GM06990 (cell line): ENCODE data around the gene IL15.

Source experiments
- DNase-seq: peaks from one replicate; pipeline ENCODE4 v3.0.0-alpha.2; 2011; ENCODE audit not compliant: insufficient read length; ENCODE audit errors: extremely low read depth
- H3K27me3 ChIP-seq: replicated peaks from 2 replicates; pipeline ENCODE4 v1.6.0; 2011; ENCODE audit warnings: low read length; ENCODE audit not compliant: control insufficient read depth, insufficient read depth
- H3K36me3 ChIP-seq: 2 replicates; pipeline ENCODE4 v1.5.1; 2011; ENCODE audit warnings: low read length; ENCODE audit not compliant: control insufficient read depth, insufficient read depth
- H3K4me3 ChIP-seq: replicated peaks from 2 replicates; pipeline ENCODE4 v1.5.1; 2011; ENCODE audit warnings: low read depth, mild to moderate bottlenecking, control low read depth, low read length
- TF ChIP-seq, protein P1 (sequence below): IDR thresholded peaks from 2 replicates; pipeline ENCODE4 v1.5.1; 2011; ENCODE audit warnings: low read length, control low read depth, mild to moderate bottlenecking, inconsistent platforms; ENCODE audit not compliant: insufficient read depth, poor library complexity, severe bottlenecking

The IL15 gene

DNA sequence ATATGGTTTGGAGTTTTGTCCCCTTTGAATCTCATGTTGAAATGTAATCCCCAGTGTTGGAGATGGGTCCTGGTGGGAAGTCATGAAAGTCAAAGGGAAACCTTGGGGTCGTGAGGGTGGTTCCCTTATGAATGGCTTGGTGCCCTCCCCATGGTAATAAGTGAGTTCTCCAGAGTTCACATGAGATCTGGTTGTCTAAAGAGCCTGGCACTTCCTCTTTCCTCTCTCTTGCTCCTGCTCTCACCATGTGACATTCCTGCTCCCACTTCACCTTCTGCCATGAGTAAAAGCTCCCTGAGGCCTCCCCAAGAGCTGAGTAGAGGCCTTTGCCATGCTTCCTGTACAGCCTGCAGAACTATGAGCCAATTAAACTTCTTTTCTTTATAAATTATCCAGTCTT lies 5.5 kb upstream of the IL15 start:
- TF ChIP-seq, protein P1, sequence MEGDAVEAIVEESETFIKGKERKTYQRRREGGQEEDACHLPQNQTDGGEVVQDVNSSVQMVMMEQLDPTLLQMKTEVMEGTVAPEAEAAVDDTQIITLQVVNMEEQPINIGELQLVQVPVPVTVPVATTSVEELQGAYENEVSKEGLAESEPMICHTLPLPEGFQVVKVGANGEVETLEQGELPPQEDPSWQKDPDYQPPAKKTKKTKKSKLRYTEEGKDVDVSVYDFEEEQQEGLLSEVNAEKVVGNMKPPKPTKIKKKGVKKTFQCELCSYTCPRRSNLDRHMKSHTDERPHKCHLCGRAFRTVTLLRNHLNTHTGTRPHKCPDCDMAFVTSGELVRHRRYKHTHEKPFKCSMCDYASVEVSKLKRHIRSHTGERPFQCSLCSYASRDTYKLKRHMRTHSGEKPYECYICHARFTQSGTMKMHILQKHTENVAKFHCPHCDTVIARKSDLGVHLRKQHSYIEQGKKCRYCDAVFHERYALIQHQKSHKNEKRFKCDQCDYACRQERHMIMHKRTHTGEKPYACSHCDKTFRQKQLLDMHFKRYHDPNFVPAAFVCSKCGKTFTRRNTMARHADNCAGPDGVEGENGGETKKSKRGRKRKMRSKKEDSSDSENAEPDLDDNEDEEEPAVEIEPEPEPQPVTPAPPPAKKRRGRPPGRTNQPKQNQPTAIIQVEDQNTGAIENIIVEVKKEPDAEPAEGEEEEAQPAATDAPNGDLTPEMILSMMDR, result no peak
- H3K27me3 ChIP-seq, result no peaks in the 10 kb centered on the region
- DNase-seq, result no peak
- no peak overlapping the region for H3K4me3 ChIP-seq
- H3K36me3 ChIP-seq, result no peaks in the 10 kb centered on the region

DNA sequence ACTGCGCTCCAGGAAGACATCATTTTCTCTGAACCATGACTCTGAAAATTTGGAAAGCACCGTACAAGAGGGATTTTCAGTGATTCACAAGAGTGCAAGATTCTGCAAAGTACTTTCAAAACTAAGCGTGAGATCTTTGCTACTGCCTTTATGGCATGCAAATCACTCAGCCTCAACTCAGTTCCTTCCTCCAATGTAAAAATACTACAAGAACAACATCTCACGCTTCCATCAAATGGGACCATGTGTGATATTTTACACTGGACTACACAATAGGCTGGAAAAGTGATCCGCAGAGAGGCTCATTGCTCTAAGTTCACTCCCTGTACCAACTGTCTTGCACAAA lies 674 bp upstream of the IL15 start:
- H3K4me3 ChIP-seq, result peak overlapping the region; percentile 88
- no peaks in the 10 kb centered on the region for H3K27me3 ChIP-seq
- DNase-seq, result no peak
- no peaks in the 10 kb centered on the region for H3K36me3 ChIP-seq
- TF ChIP-seq, protein P1, result no peak

DNA sequence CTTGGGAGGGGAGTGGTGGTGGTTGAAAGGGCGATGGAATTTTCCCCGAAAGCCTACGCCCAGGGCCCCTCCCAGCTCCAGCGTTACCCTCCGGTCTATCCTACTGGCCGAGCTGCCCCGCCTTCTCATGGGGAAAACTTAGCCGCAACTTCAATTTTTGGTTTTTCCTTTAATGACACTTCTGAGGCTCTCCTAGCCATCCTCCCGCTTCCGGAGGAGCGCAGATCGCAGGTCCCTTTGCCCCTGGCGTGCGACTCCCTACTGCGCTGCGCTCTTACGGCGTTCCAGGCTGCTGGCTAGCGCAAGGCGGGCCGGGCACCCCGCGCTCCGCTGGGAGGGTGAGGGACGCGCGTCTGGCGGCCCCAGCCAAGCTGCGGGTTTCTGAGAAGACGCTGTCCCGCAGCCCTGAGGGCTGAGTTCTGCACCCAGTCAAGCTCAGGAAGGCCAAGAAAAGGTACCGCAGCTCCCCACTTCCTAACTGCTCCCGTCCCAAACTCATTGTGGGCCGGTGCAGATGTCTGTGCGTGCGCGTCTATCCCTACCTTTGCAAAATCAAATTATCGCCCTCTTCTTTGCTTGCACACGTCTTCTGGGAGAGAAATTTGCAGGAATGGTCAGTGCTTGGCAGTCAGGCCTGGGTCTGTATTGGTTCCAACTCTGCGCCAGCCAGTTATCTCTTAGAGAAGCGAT lies 533 bp downstream of the IL15 start:
- TF ChIP-seq, protein P1, result no peak
- Histone ChIP-seq H3K36me3 (no peaks in the 10 kb centered on the region), H3K27me3 (no peaks in the 10 kb centered on the region), H3K4me3 (peak overlapping the region; percentile 88)
- peak; percentile 70 for DNase-seq

DNA sequence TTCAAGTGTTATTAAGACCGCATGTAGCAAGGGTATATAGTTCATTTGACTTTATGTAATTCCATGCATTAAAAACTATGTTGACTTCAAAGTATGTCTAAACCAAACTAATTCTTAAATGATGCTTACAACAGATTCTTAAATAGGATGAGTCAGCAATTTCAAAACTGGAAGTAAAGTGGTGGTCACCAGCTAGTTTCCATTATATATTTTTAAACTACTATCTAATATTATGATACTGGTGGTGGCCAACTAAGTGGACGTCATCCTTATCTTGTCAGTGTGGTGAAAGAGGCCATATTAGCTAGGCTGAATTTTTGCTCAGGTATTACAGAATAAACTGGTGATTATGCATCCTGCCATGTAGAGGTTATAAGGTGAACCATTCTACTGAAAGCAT lies 1.2 kb downstream of the IL15 start:
- TF ChIP-seq, protein P1, result no peak
- peak overlapping the region; percentile 88 for H3K4me3 ChIP-seq
- DNase-seq, result peak; percentile 39
- no peaks in the 10 kb centered on the region for H3K36me3 ChIP-seq
- no peaks in the 10 kb centered on the region for H3K27me3 ChIP-seq

DNA sequence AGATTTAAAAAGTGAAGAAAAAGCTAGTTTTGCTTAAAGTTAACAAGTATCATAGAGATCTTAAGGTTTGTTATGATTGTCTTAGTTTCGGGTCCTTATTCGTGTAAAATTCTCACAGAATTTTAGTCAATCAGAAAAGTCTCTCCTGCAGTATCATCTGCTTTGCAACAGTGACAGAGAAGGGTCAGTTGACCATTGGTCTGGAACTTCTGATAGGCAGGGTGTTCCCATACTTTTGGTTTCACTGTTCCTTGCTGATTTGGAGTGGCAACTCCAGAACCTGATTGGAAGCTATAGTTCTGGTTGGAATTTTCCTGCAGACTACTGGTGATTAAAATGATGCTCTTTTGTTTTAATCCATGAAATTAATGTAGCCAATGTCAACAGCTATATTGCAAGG lies 1.8 kb downstream of the IL15 start:
- Histone ChIP-seq H3K36me3 (no peaks in the 10 kb centered on the region), H3K27me3 (no peaks in the 10 kb centered on the region), H3K4me3 (peak overlapping the region; percentile 88)
- no peak for DNase-seq
- TF ChIP-seq, protein P1, result no peak

DNA sequence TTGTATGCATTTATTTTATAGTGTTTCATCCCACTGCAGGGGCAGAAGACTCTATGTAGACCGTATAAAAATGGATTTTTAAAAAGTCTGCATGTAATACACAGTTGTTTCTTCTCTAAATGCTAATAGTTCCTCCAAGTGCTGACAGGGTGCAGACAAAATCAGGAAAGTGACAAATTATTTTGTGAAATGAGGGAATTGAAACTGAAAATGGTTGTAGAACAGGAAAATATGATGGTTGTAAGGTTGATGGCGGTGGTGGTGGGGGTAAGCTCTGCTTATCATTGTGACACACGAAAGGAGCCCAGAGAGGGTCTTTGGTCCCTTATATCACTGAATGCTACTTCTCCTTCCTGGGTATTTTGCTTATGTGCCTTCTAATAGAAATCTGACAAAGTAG lies 4.3 kb downstream of the IL15 start:
- Histone ChIP-seq H3K27me3 (no peaks in the 10 kb centered on the region), H3K36me3 (no peaks in the 10 kb centered on the region), H3K4me3 (no peak overlapping the region; the same call in 1 of the 2 replicates)
- TF ChIP-seq, protein P1, result no peak
- no peak for DNase-seq
